K562 (cell line): Measurements from ENCODE around the gene IL5. TPM values are rescaled to one million over a fixed set of nuclear protein-coding genes. Genes with fewer than 3 reads are reported as not detected.

Experiments used
- ATAC-seq: fragments of 200-7000 bp; cut with Tn5 transposase; 3 replicates; pipeline ENCODE4 v1.9.1; 2020; ENCODE audit warnings: moderate library complexity
- BruUV-seq: library from RNA; stranded (reverse); fragments of 400-500 nt; replicated peaks from 2 replicates; lab custom pipeline; 2021; lab: Mats Ljungman, UMichigan
- CTCF ChIA-PET: fragments of 300-600 bp; formaldehyde crosslinking; extraction: SDS; loops from one replicate; lab custom pipeline; 2021; ENCODE audit warnings: low intra/inter-chr PET ratio; lab: Yijun Ruan, JAX
- POLR2A ChIA-PET: fragments of 300-600, 350-650 bp; sonication (Branson Sonifier 250); formaldehyde crosslinking; extraction: SDS; loops from one replicate; lab custom pipeline; 2021; ENCODE audit warnings: antibody characterized with exemption, inconsistent platforms; lab: Yijun Ruan, JAX
- DNase-seq, 4 experiments: peaks; one replicate each; pipeline versions ENCODE4 v3.0.0 to v3.0.0-alpha.2; 2011 to 2018; ENCODE audit warnings: low spot score in 3 of 4, mixed read lengths in 3 of 4; ENCODE audit errors: extremely low read depth in 1 of 4
- FAIRE-seq: peaks from 2 replicates; lab custom pipeline; 2011; peaks lifted over from hg19 to GRCh38; lab: Jason Lieb, UNC
- H2AFZ ChIP-seq: 2 replicates; pipeline ENCODE4 v1.6.0; 2011; ENCODE audit warnings: low read depth, low read length, control low read depth, inconsistent platforms
- H3K27ac ChIP-seq: fragments of 200-600 bp; 3 replicates; pipeline ENCODE4 v1.8.0; 2011; ENCODE audit warnings: low read depth, mild to moderate bottlenecking, control low read depth, inconsistent platforms, low read length, moderate library complexity, mixed read lengths; ENCODE audit errors: extremely low read depth
- H3K27me3 ChIP-seq, 2 experiments: fragments of 300-600 bp in 1 of 2; 2 replicates in 1 of 2; 3 replicates in 1 of 2; pipeline versions ENCODE4 v1.6.0 to v1.8.0; 2011; ENCODE audit warnings: inconsistent platforms in 2 of 2, low read length in 2 of 2, mild to moderate bottlenecking in 1 of 2, mixed read lengths in 1 of 2, moderate library complexity in 1 of 2; ENCODE audit not compliant: control insufficient read depth in 2 of 2, insufficient read depth in 2 of 2
- H3K36me3 ChIP-seq: fragments of 300-600 bp; 3 replicates; pipeline ENCODE4 v1.8.0; 2011; ENCODE audit warnings: mild to moderate bottlenecking, low read length, inconsistent platforms; ENCODE audit not compliant: control insufficient read depth, insufficient read depth
- H3K4me1 ChIP-seq, 2 experiments: fragments of 200-600 bp in 1 of 2; replicated peaks in 1 of 2; 2 replicates in 1 of 2; 3 replicates in 1 of 2; pipeline versions ENCODE4 v1.5.1 to v1.8.0; 2011; ENCODE audit warnings: inconsistent platforms in 2 of 2, low read length in 2 of 2, mild to moderate bottlenecking in 1 of 2, mixed read lengths in 1 of 2, moderate library complexity in 1 of 2; ENCODE audit not compliant: control insufficient read depth in 2 of 2, insufficient read depth in 2 of 2
- H3K4me2 ChIP-seq: 2 replicates; pipeline ENCODE4 v1.6.1; 2011; ENCODE audit warnings: low read length, control low read depth, inconsistent platforms, mixed read lengths; ENCODE audit not compliant: insufficient read depth
- H3K4me3 ChIP-seq: fragments of 200-600 bp; sonication (generic), shearing (Covaris generic); 2 replicates; pipeline ENCODE4 v1.5.1; 2016; ENCODE audit warnings: control low read depth, inconsistent platforms
- H3K79me2 ChIP-seq: fragments of 200-600 bp; 3 replicates; pipeline ENCODE4 v1.8.0; 2011; ENCODE audit warnings: low read length, inconsistent platforms; ENCODE audit not compliant: control insufficient read depth, insufficient read depth
- H3K9ac ChIP-seq, 2 experiments: 2 replicates each; pipeline versions ENCODE4 v1.6.0 to v1.6.1; 2011; ENCODE audit warnings: low read depth in 2 of 2, low read length in 2 of 2, control low read depth in 1 of 2, inconsistent platforms in 1 of 2, mild to moderate bottlenecking in 1 of 2, mixed read lengths in 1 of 2; ENCODE audit not compliant: insufficient read depth in 1 of 2
- H3K9me1 ChIP-seq: one replicate; pipeline ENCODE4 v1.6.0; 2011; ENCODE audit warnings: inconsistent platforms, mild to moderate bottlenecking, low read length, moderate library complexity; ENCODE audit not compliant: control insufficient read depth, insufficient read depth
- H3K9me3 ChIP-seq: replicated peaks from 2 replicates; pipeline ENCODE4 v1.5.1; 2011; ENCODE audit warnings: low read depth, low read length, inconsistent platforms; ENCODE audit not compliant: control insufficient read depth, insufficient read depth
- H4K20me1 ChIP-seq: replicated peaks from 2 replicates; pipeline ENCODE4 v1.6.1; 2011; ENCODE audit warnings: low read length, inconsistent platforms, mixed read lengths; ENCODE audit not compliant: control insufficient read depth, insufficient read depth
- FOXJ2 ChIP-seq: fragments of 200-800 bp; sonication (Bioruptor generic); IDR thresholded peaks from 2 replicates; pipeline ENCODE4 v1.6.1; 2016; ENCODE audit warnings: missing genetic modification characterization, missing compliant biosample characterization
- HNRNPK ChIP-seq: fragments of 200-400 bp; formaldehyde crosslinking; IDR thresholded peaks from one replicate; pipeline ENCODE4 v1.6.1; 2018; ENCODE audit warnings: mild to moderate bottlenecking, low read depth, low read length; ENCODE audit not compliant: poor library complexity, severe bottlenecking
- PCBP1 ChIP-seq: fragments of 200-400 bp; formaldehyde crosslinking; IDR thresholded peaks from 2 replicates; pipeline ENCODE4 v1.6.1; 2018; ENCODE audit warnings: mild to moderate bottlenecking, low read depth, low read length; ENCODE audit not compliant: poor library complexity, severe bottlenecking
- PHF20 ChIP-seq: fragments of 450-650 bp; IDR thresholded peaks from 2 replicates; pipeline ENCODE4 v1.6.1; 2018; ENCODE audit not compliant: partially characterized antibody
- PHF21A ChIP-seq: fragments of 450-650 bp; IDR thresholded peaks from 2 replicates; pipeline ENCODE4 v1.6.1; 2017; ENCODE audit warnings: low read depth, borderline replicate concordance
- PYGO2 ChIP-seq: fragments of 450-650 bp; IDR thresholded peaks from 2 replicates; pipeline ENCODE4 v1.6.1; 2016; ENCODE audit warnings: mild to moderate bottlenecking, missing genetic modification characterization, moderate library complexity, missing compliant biosample characterization
- RBM22 ChIP-seq: fragments of 200-400 bp; formaldehyde crosslinking; IDR thresholded peaks from 2 replicates; pipeline ENCODE4 v1.6.1; 2018; ENCODE audit warnings: low read length, low read depth; ENCODE audit not compliant: poor library complexity, severe bottlenecking
- SMARCA5 ChIP-seq: fragments of 450-650 bp; IDR thresholded peaks from 2 replicates; pipeline ENCODE4 v1.6.1; 2016
- THRB ChIP-seq: fragments of 450-650 bp; formaldehyde crosslinking; conservative IDR thresholded peaks from 2 replicates; pipeline ENCODE4 v1.4.0; 2022; ENCODE audit warnings: mild to moderate bottlenecking, missing genetic modification characterization
- ZFP36 ChIP-seq: fragments of 150-350 bp; IDR thresholded peaks from 2 replicates; pipeline ENCODE4 v1.6.1; 2018; ENCODE audit warnings: low read length, low read depth; ENCODE audit not compliant: partially characterized antibody
- ZNF175 ChIP-seq: fragments of 200-800 bp; sonication (Bioruptor generic); IDR thresholded peaks from 2 replicates; pipeline ENCODE4 v1.6.1; 2016; ENCODE audit warnings: low read depth, mild to moderate bottlenecking, missing genetic modification characterization, missing compliant biosample characterization
- ZNF449 ChIP-seq: fragments of 250-450 bp; sonication (Bioruptor Pico); IDR thresholded peaks from 2 replicates; pipeline ENCODE4 v1.8.0; 2022; ENCODE audit warnings: moderate library complexity, mild to moderate bottlenecking, inconsistent platforms
- ZNF75A ChIP-seq: fragments of 450-650 bp; formaldehyde crosslinking; IDR thresholded peaks from 2 replicates; pipeline ENCODE4 v1.4.0; 2020; ENCODE audit warnings: mild to moderate bottlenecking
- WGBS: fragments of 100-300 bp; shearing (Covaris generic); methylation state at CpG from one replicate; pipeline ENCODE4 v1.1.6; 2016; ENCODE audit warnings: low coverage, mixed read lengths; ENCODE audit not compliant: insufficient coverage; ENCODE audit errors: missing lambda C conversion rate; 5-methylcytosine and 5-hydroxymethylcytosine counted together
- in situ Hi-C: fragments of 300-500 bp; cut with MboI; formaldehyde crosslinking; loops from 4 replicates; pipeline ENCODE4 v1.15.0; 2018; ENCODE audit warnings: inconsistent platforms, mixed read lengths
- intact Hi-C: fragments of 100-400 bp; cut with micrococcal nuclease; formaldehyde crosslinking; loops from 2 replicates; pipeline ENCODE4 v1.14.2; 2022
- polyA plus RNA-seq, 8 experiments: library from polyadenylated mRNA; depleted of rRNA in 4 of 8; stranded (reverse) in 5 of 8; unstranded in 3 of 8; fragments of >200 nt; fragmentation: Nextera tagmentation in 2 of 8; fragmentation: Illumina TruSeq in 1 of 8; extraction: Ambion mirVana in 2 of 8; extraction: Trizol in 1 of 8; gene quantifications; 2 replicates each; pipeline versions ENCODE4 v1.2.1 to v1.2.3, GENCODE V29; 2011 to 2014; ENCODE audit warnings: inconsistent platforms in 1 of 8, missing spikeins in 1 of 8
- total RNA-seq, 7 experiments: library from RNA; depleted of rRNA in 6 of 7; stranded (reverse); fragments of >200 nt in 6 of 7; fragmentation: Illumina TruSeq in 2 of 7; extraction: Trizol in 2 of 7; gene quantifications; 2 replicates each; pipeline versions ENCODE4 v1.2.1 to v1.2.3, GENCODE V29; 2011 to 2021; ENCODE audit warnings: low replicate concordance in 1 of 7
- TF ChIP-seq, protein P1 (sequence below): fragments of 450-650 bp; formaldehyde crosslinking; IDR thresholded peaks from 2 replicates; pipeline ENCODE4 v1.4.0; 2020; ENCODE audit warnings: mild to moderate bottlenecking, mixed read lengths

The IL5 gene
- total and polyA plus RNA-seq, 9 of the 15 experiments (the other 6 are each of a cell fraction or from before 2014, with no cell fraction given): 0.44 TPM; not detected in 8

GRCh38 chr5:132496191-132496630 is 47.1 kb downstream of the IL5 start:
- intact Hi-C loops (loop anchor here (1.0 to 2.0 kb wide), 3 partner anchors 180 to 425 kb away; no protein-coding TSS in a partner anchor), in situ Hi-C loops (loop anchor here (5.0 to 10.0 kb wide), 3 partner anchors 111 to 429 kb away; no protein-coding TSS in a partner anchor)
- WGBS: 0% methylated on average over 5 of the region's 18 CpGs
- no peaks in the 10 kb centered on the region for H4K20me1 ChIP-seq
- H3K36me3 ChIP-seq: no peaks in the 10 kb centered on the region
- H3K9me1 ChIP-seq: no peaks in the 10 kb centered on the region
- no peaks in the 10 kb centered on the region for H3K9me3 ChIP-seq
- no TSS peak for BruUV-seq
- ChIA-PET POLR2A (interaction anchor here (0.5 to 2.7 kb wide), 17 partner anchors 9 to 411 kb away, joined by 3 to 17 read pairs (median 4); partner anchors contain the start of gene SLC22A4), CTCF (no interaction called here)
- peak overlapping the region; percentile 72 for H3K4me3 ChIP-seq
- peak; percentile 82 to 90 (median 86) for DNase-seq
- FAIRE-seq: peak; percentile 54
- peak; percentile 77 for ATAC-seq
- H3K79me2 ChIP-seq: no peaks in the 10 kb centered on the region
- peak overlapping the region; percentile 76 for H2AFZ ChIP-seq
- peaks cover 48 to 61% of the 10 kb centered on the region in 2 experiments for H3K4me1 ChIP-seq
- peak overlapping the region; percentile 87 for H3K27ac ChIP-seq
- peak overlapping the region; percentile 70 to 88; a peak in 3 of 4 replicates for H3K9ac ChIP-seq
- H3K4me2 ChIP-seq: peak overlapping the region; percentile 90
- H3K27me3 ChIP-seq: no peaks in the 10 kb centered on the region
- TF ChIP-seq PCBP1 (peak; percentile 83), RBM22 (no peak), PHF20 (peak; percentile 49), ZNF449 (CRISPR knock-in tag) (no peak), HNRNPK (no peak), PHF21A (no peak), PYGO2 (tag) (no peak), FOXJ2 (0 out of 2 replicates have a peak, but pooled peaks have one; percentile 1), THRB (CRISPR knock-in tag) (no peak), ZNF175 (CRISPR knock-in tag) (0 out of 2 replicates have a peak, but pooled peaks have one; percentile 53), ZFP36 (peak; percentile 97), ZNF75A (no peak), SMARCA5 (peak; percentile 99)
- TF ChIP-seq, protein P1, sequence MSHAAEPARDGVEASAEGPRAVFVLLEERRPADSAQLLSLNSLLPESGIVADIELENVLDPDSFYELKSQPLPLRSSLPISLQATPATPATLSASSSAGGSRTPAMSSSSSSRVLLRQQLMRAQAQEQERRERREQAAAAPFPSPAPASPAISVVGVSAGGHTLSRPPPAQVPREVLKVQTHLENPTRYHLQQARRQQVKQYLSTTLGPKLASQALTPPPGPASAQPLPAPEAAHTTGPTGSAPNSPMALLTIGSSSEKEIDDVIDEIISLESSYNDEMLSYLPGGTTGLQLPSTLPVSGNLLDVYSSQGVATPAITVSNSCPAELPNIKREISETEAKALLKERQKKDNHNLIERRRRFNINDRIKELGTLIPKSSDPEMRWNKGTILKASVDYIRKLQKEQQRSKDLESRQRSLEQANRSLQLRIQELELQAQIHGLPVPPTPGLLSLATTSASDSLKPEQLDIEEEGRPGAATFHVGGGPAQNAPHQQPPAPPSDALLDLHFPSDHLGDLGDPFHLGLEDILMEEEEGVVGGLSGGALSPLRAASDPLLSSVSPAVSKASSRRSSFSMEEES: no peak
